SH-SY5Y (cell line): ENCODE results near the gene MT4.

Source experiments
- GATA2 ChIP-seq: IDR thresholded peaks from 2 replicates; pipeline ENCODE4 v1.6.1; 2011; ENCODE audit warnings: mild to moderate bottlenecking, low read depth, low read length
- GATA3 ChIP-seq: IDR thresholded peaks from 2 replicates; pipeline ENCODE4 v1.6.1; 2011; ENCODE audit warnings: low read depth, mild to moderate bottlenecking, low read length, moderate library complexity

DNA sequence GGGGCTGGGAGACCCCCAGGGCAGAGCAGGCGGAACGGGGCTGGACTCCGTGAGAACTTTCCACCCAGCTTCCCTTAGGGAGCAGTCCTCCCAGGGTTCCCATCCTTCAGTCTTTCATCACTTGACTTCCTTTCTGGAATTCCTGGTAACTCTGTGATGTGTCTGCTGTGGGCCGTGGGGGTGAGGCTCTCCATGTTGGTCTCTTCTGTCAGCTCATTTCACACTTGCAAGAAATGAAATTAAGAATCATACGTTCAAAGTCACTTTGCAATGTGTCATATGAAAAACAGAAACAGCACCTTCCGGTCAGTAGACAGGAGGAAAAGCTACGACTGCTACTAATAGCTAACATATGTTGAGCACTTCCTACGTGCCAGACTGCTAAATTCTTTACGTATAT, 39.6 kb upstream of the MT4 start:
- no peak for TF ChIP-seq GATA2
- no peak for TF ChIP-seq GATA3
